SK-N-MC (cell line): ENCODE measurements around the gene SLC1A2.

Source experiments
- DNase-seq: peaks from one replicate; pipeline ENCODE4 v3.0.0-alpha.2; 2011; ENCODE audit warnings: low read depth, low spot score
- H3K27ac ChIP-seq: fragments of 200-600 bp; sonication (generic); 2 replicates; pipeline ENCODE4 v1.5.1; 2016; ENCODE audit warnings: mixed run types
- H3K36me3 ChIP-seq: fragments of 200-600 bp; sonication (generic); 2 replicates; pipeline ENCODE4 v1.6.1; 2017; ENCODE audit warnings: antibody characterized with exemption, low read length, mixed read lengths; ENCODE audit not compliant: insufficient read depth
- H3K4me3 ChIP-seq: fragments of 200-600 bp; sonication (generic); 2 replicates; pipeline ENCODE4 v1.5.1; 2016
- H3K9ac ChIP-seq: fragments of 200-600 bp; sonication (generic); 2 replicates; pipeline ENCODE4 v1.8.0; 2017; ENCODE audit warnings: mixed run types, mixed read lengths; ENCODE audit not compliant: insufficient read length
- H3K9me3 ChIP-seq: fragments of 200-600 bp; sonication (generic); 2 replicates; pipeline ENCODE4 v1.6.1; 2017; ENCODE audit warnings: low read depth, mild to moderate bottlenecking, antibody characterized with exemption, low read length, moderate library complexity, mixed read lengths
- EZH2 ChIP-seq: fragments of 200-600 bp; sonication (generic); IDR thresholded peaks from one replicate; pipeline ENCODE4 v1.6.1; 2017; ENCODE audit warnings: antibody characterized with exemption
- FOXP2 ChIP-seq: optimal IDR thresholded peaks from 2 replicates; pipeline ENCODE3; 2011; ENCODE audit warnings: mild to moderate bottlenecking, moderate library complexity; ENCODE audit not compliant: insufficient read depth; ENCODE audit errors: extremely low read length, control extremely low read depth
- POLR2AphosphoS5 ChIP-seq: IDR thresholded peaks from 2 replicates; pipeline ENCODE4 v1.6.1; 2012; ENCODE audit warnings: mild to moderate bottlenecking, low read depth, low read length, borderline replicate concordance

The SLC1A2 gene

DNA sequence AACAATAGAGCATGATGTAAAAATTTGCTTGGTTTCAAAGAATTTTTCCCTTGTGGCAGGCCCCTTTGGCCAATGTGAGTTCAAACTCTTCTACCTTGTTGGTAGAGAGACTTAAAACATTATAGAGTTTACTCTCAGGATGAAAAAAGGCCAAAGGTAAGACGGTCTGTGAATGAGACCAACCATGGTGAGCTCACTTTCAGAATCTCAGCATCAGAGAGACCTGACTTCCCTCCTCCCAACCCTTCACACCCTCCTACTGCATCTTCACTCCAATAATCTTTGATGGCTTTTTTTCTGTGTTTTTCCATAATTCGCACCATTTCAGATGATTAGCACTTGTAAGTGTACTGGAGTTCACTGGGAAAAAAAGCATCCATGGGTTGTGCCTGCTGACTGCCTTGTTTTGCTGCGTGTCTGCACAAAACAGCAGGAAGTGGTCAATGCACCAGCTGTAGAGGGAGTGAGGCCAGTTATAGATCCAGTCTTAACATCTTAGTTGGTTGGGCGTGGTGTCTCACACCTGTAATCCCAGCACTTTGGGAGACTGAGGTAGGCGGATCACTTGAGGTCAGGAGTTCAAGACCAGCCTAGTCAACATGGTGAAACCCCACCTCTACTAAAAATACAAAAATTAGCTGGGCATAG is 64.1 kb downstream of the SLC1A2 start:
- no peak overlapping the region for H3K27ac ChIP-seq
- no peaks in the 10 kb centered on the region for H3K9me3 ChIP-seq
- H3K9ac ChIP-seq: no peak overlapping the region
- no peak for DNase-seq
- TF ChIP-seq POLR2AphosphoS5 (no peak), FOXP2 (no peak), EZH2 (no peak)
- H3K36me3 ChIP-seq: no peaks in the 10 kb centered on the region
- H3K4me3 ChIP-seq: no peak overlapping the region

DNA sequence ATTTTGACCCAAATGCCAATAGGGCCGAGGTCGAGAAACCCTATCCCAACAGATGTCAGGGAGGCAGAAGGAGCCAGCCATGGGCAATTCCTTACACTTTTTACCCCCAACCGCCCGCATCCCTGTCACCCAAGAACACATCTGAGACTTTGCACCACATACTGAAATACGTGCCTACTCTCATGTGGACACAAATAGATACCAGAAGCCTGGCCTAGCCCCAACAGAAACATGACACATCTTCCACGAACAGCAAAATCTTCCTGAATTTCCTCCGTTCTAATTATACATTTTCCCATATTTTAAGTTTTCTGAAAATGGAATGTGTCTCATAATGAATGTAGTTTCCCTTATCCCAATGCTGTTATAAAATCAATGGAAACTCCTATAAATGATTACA is 64.7 kb downstream of the SLC1A2 start:
- no peak for TF ChIP-seq FOXP2
- no peak for TF ChIP-seq EZH2
- no peak for TF ChIP-seq POLR2AphosphoS5
- H3K27ac ChIP-seq: no peak overlapping the region
- no peaks in the 10 kb centered on the region for H3K36me3 ChIP-seq
- H3K4me3 ChIP-seq: no peak overlapping the region
- no peak overlapping the region for H3K9ac ChIP-seq
- DNase-seq: no peak
- H3K9me3 ChIP-seq: no peaks in the 10 kb centered on the region

DNA sequence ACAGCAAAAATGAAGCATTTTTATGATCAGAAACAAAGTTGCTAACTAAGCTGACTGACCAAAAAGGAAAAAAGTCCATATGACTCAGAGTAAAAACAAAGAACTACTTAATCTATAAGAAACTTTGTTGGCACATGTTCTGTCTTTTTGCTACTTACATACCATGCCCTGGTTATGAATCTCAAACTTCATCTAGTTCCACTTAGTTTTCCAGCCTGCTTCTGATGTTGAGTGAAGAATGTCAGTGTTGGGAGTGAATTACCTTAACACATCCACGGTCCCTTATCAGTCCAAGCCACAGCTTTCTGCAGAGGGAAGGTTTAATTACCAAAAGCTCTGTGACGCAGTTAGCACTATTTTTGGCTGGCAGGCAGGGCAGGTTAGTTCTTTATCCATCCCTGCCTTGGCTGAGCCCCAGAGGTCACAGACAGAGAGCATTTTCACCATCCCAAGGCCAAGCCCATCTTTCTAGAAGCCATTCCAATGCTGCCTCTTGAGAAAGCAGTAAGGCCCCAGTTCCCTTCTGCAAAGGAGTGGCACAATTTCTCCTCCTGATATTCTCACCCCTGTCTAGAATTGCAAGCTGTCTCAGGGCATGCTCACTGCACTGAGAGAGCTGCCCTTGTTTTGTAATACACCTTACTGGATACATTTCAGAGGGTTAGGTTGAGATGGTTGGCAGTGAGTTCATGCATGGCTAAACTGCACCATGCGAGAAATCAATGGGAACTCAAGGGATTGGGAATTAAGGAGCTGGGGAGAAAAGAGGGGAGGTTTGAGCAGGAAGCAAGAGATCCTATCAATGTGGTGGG is 67.1 kb downstream of the SLC1A2 start:
- DNase-seq: no peak
- Histone ChIP-seq H3K9ac (no peak overlapping the region), H3K4me3 (no peak overlapping the region), H3K36me3 (no peaks in the 10 kb centered on the region), H3K9me3 (no peaks in the 10 kb centered on the region), H3K27ac (no peak overlapping the region)
- TF ChIP-seq FOXP2: no peak
- no peak for TF ChIP-seq POLR2AphosphoS5
- no peak for TF ChIP-seq EZH2

DNA sequence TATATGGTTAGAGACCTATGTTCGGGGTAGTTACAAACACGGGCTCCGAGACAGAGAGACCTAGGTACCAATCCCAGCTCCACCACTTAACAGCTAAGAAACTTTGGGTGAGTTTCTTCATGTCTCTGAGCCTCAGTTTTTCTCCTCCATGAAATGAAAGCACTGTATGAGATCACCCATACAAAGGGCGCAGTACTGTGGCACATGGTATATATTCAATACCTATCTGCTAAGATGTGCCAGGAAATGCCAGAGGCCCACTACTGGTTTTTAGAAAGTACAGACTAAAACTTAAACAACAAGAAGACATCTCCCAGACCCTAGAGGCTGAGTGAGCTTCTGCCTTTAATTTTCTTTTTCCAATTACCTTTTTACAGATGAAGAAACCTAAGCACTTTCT is 69.5 kb downstream of the SLC1A2 start:
- no peak overlapping the region for H3K27ac ChIP-seq
- TF ChIP-seq FOXP2 (no peak), POLR2AphosphoS5 (no peak), EZH2 (no peak)
- no peaks in the 10 kb centered on the region for H3K36me3 ChIP-seq
- no peak for DNase-seq
- H3K9me3 ChIP-seq: no peaks in the 10 kb centered on the region
- H3K9ac ChIP-seq: no peak overlapping the region
- H3K4me3 ChIP-seq: no peak overlapping the region

DNA sequence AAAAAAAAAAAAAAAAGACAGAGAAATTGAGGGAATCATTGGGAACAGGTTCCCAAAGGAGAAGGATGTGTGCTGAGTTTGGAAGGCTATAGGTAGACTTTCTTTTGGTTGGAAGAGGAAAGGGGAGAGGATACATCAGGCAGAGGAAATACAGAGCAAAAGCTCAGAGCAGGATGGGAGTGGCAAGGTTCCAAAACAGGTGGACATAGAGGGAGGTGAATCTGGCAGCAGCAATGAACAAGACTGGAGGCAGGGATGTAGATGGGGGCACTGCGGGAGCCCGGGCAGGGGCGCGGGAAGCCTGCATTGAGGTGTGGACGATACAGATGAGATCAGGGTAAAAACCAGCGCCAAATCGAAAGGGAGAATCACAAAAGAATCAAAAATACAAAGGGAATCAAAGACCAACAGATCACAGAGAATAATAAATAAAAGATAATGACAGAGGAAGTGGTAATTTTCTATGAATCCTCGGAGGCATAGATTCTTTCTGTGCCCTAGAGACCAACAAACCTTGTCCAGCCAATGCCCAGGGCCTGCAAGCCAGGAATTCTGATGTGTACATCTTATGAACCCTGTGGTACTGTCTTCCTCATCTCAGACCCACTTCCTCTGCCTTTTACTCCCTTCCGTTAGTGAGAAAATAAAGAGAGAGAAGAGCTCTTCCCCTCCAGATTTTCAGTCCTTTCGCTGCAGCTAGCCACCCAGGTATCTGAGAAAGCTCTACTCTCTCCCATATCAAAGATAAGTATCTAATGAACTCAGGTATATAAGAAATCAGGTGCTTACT is 70.3 kb downstream of the SLC1A2 start:
- TF ChIP-seq FOXP2: no peak
- TF ChIP-seq EZH2: no peak
- no peak for TF ChIP-seq POLR2AphosphoS5
- H3K9me3 ChIP-seq: no peaks in the 10 kb centered on the region
- DNase-seq: no peak

DNA sequence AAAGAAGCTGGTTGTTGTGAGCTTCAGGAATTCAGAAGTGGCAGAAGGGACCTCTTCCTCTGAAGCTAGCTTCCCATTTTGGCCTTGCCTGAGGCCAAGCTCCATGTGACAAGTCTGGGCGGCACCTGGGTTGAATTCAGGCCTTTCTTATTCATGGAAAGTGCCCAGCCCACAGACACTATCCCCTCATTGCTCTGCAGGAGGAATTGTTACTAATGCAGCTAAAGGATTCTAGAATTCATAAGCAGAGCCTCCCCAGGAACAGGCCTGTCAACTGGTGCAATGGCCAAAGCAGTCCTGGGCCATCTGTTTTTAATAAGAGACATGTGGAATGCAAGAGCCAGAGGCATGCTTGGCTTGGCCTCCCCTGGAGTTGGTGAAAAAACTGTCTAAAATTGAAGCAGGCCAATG is 71.4 kb downstream of the SLC1A2 start:
- Histone ChIP-seq H3K9me3 (no peaks in the 10 kb centered on the region), H3K4me3 (no peak overlapping the region), H3K27ac (no peak overlapping the region), H3K36me3 (no peaks in the 10 kb centered on the region), H3K9ac (no peak overlapping the region)
- TF ChIP-seq EZH2 (no peak), POLR2AphosphoS5 (no peak), FOXP2 (no peak)
- no peak for DNase-seq

More for the DNA sequence above, 70.3 kb downstream of the SLC1A2 start:
- Histone ChIP-seq H3K4me3 (no peak overlapping the region), H3K9ac (no peak overlapping the region), H3K36me3 (no peaks in the 10 kb centered on the region), H3K27ac (no peak overlapping the region)

DNA sequence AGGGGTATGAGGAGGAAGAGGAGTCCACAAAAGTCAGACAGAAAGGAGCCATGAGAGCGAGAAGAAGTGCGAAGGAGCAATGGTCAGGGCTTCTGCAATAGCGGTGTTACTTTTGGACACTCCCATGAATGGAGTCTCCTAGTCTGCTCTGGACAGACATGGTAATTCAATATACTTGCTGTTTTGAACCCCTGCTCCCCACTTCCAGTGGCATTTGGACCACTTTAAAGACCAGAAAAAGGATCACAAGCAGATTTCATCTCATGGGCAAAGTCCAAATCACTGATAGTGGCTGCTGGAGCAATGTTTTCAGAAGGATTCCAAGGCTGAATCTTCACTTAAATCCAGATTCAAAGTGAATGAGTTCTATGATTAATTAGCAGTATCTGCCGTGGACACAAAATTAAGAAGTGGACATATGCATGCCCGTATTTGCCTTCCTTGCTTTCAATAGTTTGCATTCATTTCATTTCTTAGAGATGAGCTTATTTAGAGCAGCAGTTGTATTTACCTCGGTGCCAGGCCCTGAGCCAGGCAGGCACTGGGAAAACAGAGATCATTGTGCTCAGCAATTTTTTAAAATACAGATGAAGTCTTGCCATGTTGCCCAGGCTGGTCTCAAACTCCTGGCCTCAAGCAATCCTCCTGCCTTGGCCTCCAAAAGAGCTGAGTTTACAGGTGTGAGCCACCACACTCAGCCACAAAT is 72.0 kb downstream of the SLC1A2 start:
- Histone ChIP-seq H3K27ac (no peak overlapping the region), H3K36me3 (no peaks in the 10 kb centered on the region), H3K4me3 (no peak overlapping the region), H3K9me3 (no peaks in the 10 kb centered on the region), H3K9ac (no peak overlapping the region)
- no peak for DNase-seq
- no peak for TF ChIP-seq FOXP2
- TF ChIP-seq EZH2: no peak
- no peak for TF ChIP-seq POLR2AphosphoS5
